Spleen (tissue), 11 donors: Measurements from ENCODE around the gene PTPN4. TPM values are rescaled to one million over a fixed set of nuclear protein-coding genes. Genes with fewer than 3 reads are reported as not detected.

Experiments
- DNase-seq: peaks from one replicate; pipeline ENCODE4 v3.0.0-alpha.2; 2020
- H3K27ac ChIP-seq, 8 donors: fragments of 200-600 bp; sonication (generic) in 7 of 8; 1 replicate in 4 of 8; 2 replicates in 4 of 8; pipeline versions ENCODE4 v1.5.0 to v1.8.0; 2016 to 2021; ENCODE audit warnings: inconsistent platforms in 4 of 8, mild to moderate bottlenecking in 4 of 8, moderate library complexity in 1 of 8
- H3K27me3 ChIP-seq, 7 donors: fragments of 200-600 bp; sonication (generic) in 6 of 7; replicated peaks in 1 of 7; 1 replicate in 4 of 7; 2 replicates in 3 of 7; pipeline versions ENCODE4 v1.5.0 to v1.8.0; 2016 to 2021; ENCODE audit warnings: inconsistent platforms in 3 of 7, mild to moderate bottlenecking in 1 of 7
- H3K36me3 ChIP-seq, 6 donors: fragments of 200-600 bp; sonication (generic) in 5 of 6; 1 replicate in 4 of 6; 2 replicates in 2 of 6; pipeline versions ENCODE4 v1.5.0 to v1.8.0; 2016 to 2021; ENCODE audit warnings: inconsistent platforms in 2 of 6
- H3K4me1 ChIP-seq, 6 donors: fragments of 200-600 bp; sonication (generic) in 5 of 6; 1 replicate in 3 of 6; 2 replicates in 3 of 6; pipeline versions ENCODE4 v1.5.0 to v1.8.0; 2016 to 2021; ENCODE audit warnings: inconsistent platforms in 3 of 6
- H3K4me3 ChIP-seq, 8 donors: fragments of 200-600 bp; sonication (generic) in 7 of 8; 1 replicate in 4 of 8; 2 replicates in 4 of 8; pipeline versions ENCODE4 v1.5.0 to v1.8.0; 2016 to 2021; ENCODE audit warnings: inconsistent platforms in 4 of 8, mild to moderate bottlenecking in 4 of 8, moderate library complexity in 2 of 8
- H3K9me3 ChIP-seq, 8 donors: fragments of 200-600 bp; sonication (generic) in 7 of 8; 1 replicate in 4 of 8; 2 replicates in 4 of 8; pipeline versions ENCODE4 v1.5.0 to v1.8.0; 2016 to 2021; ENCODE audit warnings: inconsistent platforms in 4 of 8
- POLR2A ChIP-seq, 3 donors: fragments of 450-650 bp; IDR thresholded peaks; one replicate each; pipeline ENCODE4 v1.5.1; 2017; ENCODE audit warnings: antibody characterized with exemption in 3 of 3, mild to moderate bottlenecking in 1 of 3
- POLR2AphosphoS5 ChIP-seq, 3 donors: sonication (generic); formaldehyde crosslinking; IDR thresholded peaks; one replicate each; pipeline ENCODE4 v1.5.1; 2017; ENCODE audit warnings: antibody characterized with exemption in 3 of 3
- WGBS, 5 donors: extraction: QIAGEN DNeasy Blood & Tissue Kit in 3 of 5; methylation state at CpG; one replicate each; pipeline versions ENCODE4 v1.1.5 to v1.1.7; 2013 to 2018; 5-methylcytosine and 5-hydroxymethylcytosine counted together
- intact Hi-C: fragments of 100-400 bp; cut with DNase I; formaldehyde crosslinking; loops from one replicate; pipeline ENCODE4 v1.15.0; 2023; ENCODE audit warnings: low total_unique reads
- polyA plus RNA-seq, 3 donors: library from polyadenylated mRNA; stranded (reverse); fragments of 200-250 nt; gene quantifications; one replicate each; pipeline ENCODE4 v1.2.1, GENCODE V29; 2013
- total RNA-seq, 7 donors: library from RNA; depleted of rRNA in 3 of 7; stranded (reverse); fragments of >200 nt in 3 of 7; fragmentation: NEBNext Ultra II Directional in 4 of 7; extraction: Animal tissue kit (Norgen Biotek cat#: 25700) in 4 of 7; gene quantifications; one replicate each; pipeline versions ENCODE4 v1.1.0 to v1.2.1, GENCODE V29; 2016 to 2021
- TF ChIP-seq, protein P1 (sequence below), 11 experiments: fragments of 200-600 bp in 7 of 11; fragments of 450-650 bp in 4 of 11; sonication (generic) in 4 of 11; IDR thresholded peaks in 8 of 11; conservative IDR thresholded peaks in 3 of 11; 1 replicate in 7 of 11; 2 replicates in 4 of 11; pipeline versions ENCODE4 v1.4.0 to v1.8.0; 2016 to 2021; ENCODE audit warnings: antibody characterized with exemption in 11 of 11, inconsistent platforms in 4 of 11, mild to moderate bottlenecking in 1 of 11
- donor health status: healthy with polysubstance abuse.
- donor health status: DM: no; HTN: no; CAD: no; lungs with moderate emphysema.
- donor health status: DM: no; HTN: no; CAD: no.
- donor health status: Bipolar disorder and iron deficiency.
- donor health status: healthy.
- donor health status: DM: no; HTN: no; CAD: no.
- donor health status: DM: yes; HTN: yes; CAD: no.

PTPN4 gene
- total and polyA plus RNA-seq, 10 donors: 2.4 to 50.9 (median 37.1) TPM

DNA sequence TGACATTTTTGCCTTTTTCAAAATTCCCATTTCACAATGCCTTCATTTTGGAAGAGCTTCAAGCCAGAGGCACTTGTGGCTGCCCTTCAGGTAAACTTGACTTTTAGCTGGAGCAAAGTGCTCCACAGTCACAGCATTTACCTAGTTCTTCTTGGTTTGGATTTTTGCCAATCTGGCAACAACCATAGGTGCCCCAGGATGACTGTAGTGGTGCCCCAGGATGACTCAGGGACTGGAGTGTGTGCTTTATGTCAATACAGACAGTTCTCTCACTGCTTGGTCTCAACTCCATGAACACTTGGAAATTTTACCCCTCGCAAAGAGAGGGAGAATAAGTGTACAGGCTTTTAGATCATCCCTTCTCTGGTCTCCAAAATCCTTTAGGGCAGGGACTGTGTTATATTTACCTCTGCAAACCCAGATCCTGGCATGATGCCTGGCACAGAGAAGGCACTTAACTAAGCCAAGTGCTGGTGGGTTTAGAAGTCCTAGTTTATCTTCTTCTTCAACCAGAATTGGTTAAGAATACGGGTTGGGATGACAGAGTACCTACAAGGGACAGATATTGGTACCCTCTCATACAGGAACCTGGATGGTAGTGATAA is 15.3 kb upstream of the PTPN4 start:
- H3K4me3 ChIP-seq: no peak overlapping the region
- TF ChIP-seq POLR2A (IDR thresholded peaks at IDR 0.05): no peak
- no peak for TF ChIP-seq POLR2AphosphoS5 (IDR thresholded peaks at IDR 0.05)
- TF ChIP-seq, protein P1, sequence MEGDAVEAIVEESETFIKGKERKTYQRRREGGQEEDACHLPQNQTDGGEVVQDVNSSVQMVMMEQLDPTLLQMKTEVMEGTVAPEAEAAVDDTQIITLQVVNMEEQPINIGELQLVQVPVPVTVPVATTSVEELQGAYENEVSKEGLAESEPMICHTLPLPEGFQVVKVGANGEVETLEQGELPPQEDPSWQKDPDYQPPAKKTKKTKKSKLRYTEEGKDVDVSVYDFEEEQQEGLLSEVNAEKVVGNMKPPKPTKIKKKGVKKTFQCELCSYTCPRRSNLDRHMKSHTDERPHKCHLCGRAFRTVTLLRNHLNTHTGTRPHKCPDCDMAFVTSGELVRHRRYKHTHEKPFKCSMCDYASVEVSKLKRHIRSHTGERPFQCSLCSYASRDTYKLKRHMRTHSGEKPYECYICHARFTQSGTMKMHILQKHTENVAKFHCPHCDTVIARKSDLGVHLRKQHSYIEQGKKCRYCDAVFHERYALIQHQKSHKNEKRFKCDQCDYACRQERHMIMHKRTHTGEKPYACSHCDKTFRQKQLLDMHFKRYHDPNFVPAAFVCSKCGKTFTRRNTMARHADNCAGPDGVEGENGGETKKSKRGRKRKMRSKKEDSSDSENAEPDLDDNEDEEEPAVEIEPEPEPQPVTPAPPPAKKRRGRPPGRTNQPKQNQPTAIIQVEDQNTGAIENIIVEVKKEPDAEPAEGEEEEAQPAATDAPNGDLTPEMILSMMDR (IDR thresholded peaks at IDR 0.05 in 8 of 11, conservative IDR thresholded peaks at IDR 0.05 in 3 of 11): no peak
- no peak for DNase-seq
- no peaks in the 10 kb centered on the region for H3K9me3 ChIP-seq
- no peak overlapping the region for H3K27ac ChIP-seq
- WGBS, 5 donors: 71 to 85% (median 75%) methylated on average over 2 of the region's 2 CpGs
- H3K36me3 ChIP-seq: no peaks in the 10 kb centered on the region
- H3K27me3 ChIP-seq: no peaks in the 10 kb centered on the region
- intact Hi-C loops: no loop called here
- no peaks in the 10 kb centered on the region for H3K4me1 ChIP-seq

DNA sequence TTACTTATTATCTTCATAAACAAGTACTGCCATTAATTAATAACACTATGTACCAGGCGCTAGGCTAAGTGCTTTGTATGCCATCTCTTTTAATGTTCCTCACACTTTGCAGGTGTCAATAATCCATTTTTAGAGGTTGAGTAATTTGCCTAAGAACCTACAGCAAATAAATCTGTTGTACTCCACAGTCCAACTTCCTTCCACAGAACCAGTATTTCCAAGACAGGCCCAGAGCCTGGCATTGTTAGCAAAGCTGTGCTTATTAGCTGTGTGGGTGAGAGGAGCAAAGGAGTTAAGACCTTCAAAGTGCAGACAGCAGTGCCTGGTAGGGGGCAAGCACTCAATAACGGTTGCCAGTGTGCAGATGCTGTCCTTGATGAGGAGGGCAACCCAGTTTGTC is 14.2 kb upstream of the PTPN4 start:
- Histone ChIP-seq H3K36me3 (no peaks in the 10 kb centered on the region), H3K9me3 (no peaks in the 10 kb centered on the region), H3K4me3 (no peak overlapping the region), H3K27me3 (no peaks in the 10 kb centered on the region), H3K27ac (no peak overlapping the region), H3K4me1 (no peaks in the 10 kb centered on the region)
- TF ChIP-seq, protein P1 (IDR thresholded peaks at IDR 0.05 in 8 of 11, conservative IDR thresholded peaks at IDR 0.05 in 3 of 11): no peak
- TF ChIP-seq POLR2A (IDR thresholded peaks at IDR 0.05): no peak
- TF ChIP-seq POLR2AphosphoS5 (IDR thresholded peaks at IDR 0.05): no peak
- no peak for DNase-seq
- intact Hi-C loops: no loop called here
- 68 to 91% (median 80%) methylated on average over 2 of the region's 2 CpGs for WGBS, 5 donors

GRCh38 chr2:119746836-119747686 is 12.7 kb upstream of the PTPN4 start:
- H3K4me1 ChIP-seq: no peaks in the 10 kb centered on the region
- no peak for DNase-seq
- TF ChIP-seq, protein P1 (IDR thresholded peaks at IDR 0.05 in 8 of 11, conservative IDR thresholded peaks at IDR 0.05 in 3 of 11): no peak
- no peak for TF ChIP-seq POLR2A (IDR thresholded peaks at IDR 0.05)
- no peak for TF ChIP-seq POLR2AphosphoS5 (IDR thresholded peaks at IDR 0.05)
- no peak overlapping the region for H3K27ac ChIP-seq
- H3K36me3 ChIP-seq: no peaks in the 10 kb centered on the region
- no peak overlapping the region for H3K4me3 ChIP-seq
- H3K9me3 ChIP-seq: no peaks in the 10 kb centered on the region
- 83 to 90% (median 87%) methylated on average over 15 of the region's 15 CpGs for WGBS, 5 donors
- H3K27me3 ChIP-seq: no peaks in the 10 kb centered on the region
- intact Hi-C loops: no loop called here

GRCh38 chr2:119748135-119748534 is 11.6 kb upstream of the PTPN4 start:
- H3K4me1 ChIP-seq: no peaks in the 10 kb centered on the region
- no peak for TF ChIP-seq POLR2A (IDR thresholded peaks at IDR 0.05)
- TF ChIP-seq, protein P1 (IDR thresholded peaks at IDR 0.05 in 8 of 11, conservative IDR thresholded peaks at IDR 0.05 in 3 of 11): no peak
- TF ChIP-seq POLR2AphosphoS5 (IDR thresholded peaks at IDR 0.05): no peak
- H3K9me3 ChIP-seq: no peaks in the 10 kb centered on the region
- WGBS, 5 donors: 77 to 91% (median 86%) methylated on average over 4 of the region's 4 CpGs
- H3K27ac ChIP-seq: no peak overlapping the region
- no peaks in the 10 kb centered on the region for H3K36me3 ChIP-seq
- no peak for DNase-seq
- intact Hi-C loops: no loop called here
- H3K27me3 ChIP-seq: no peaks in the 10 kb centered on the region
- H3K4me3 ChIP-seq: no peak overlapping the region
